Endothelial cell of hepatic sinusoid (primary cell): ENCODE results near the gene NFATC2.

Experiments used
- in situ Hi-C: cut with HindIII; loops from 2 replicates; pipeline ENCODE4 v1.10.0; 2017; ENCODE audit warnings: low sequenced_read_pairs

NFATC2 gene

GRCh38 chr20:51522207-51522606 lies 20.3 kb downstream of the NFATC2 start:
- in situ Hi-C loops = no loop called here

GRCh38 chr20:51517839-51518238 lies 24.7 kb downstream of the NFATC2 start:
- in situ Hi-C loops = no loop called here

GRCh38 chr20:51516855-51517254 lies 25.7 kb downstream of the NFATC2 start:
- in situ Hi-C loops = no loop called here

GRCh38 chr20:51514836-51515235 lies 27.7 kb downstream of the NFATC2 start:
- in situ Hi-C loops = no loop called here

- in situ Hi-C loops = no loop called here
These were observed 28.3 kb downstream of the NFATC2 start for GRCh38 chr20:51514249-51514648.

GRCh38 chr20:51513545-51513944 lies 29.0 kb downstream of the NFATC2 start:
- in situ Hi-C loops = no loop called here

- in situ Hi-C loops = no loop called here
These were observed 29.9 kb downstream of the NFATC2 start for GRCh38 chr20:51512645-51513044.

GRCh38 chr20:51511861-51512619 lies 30.5 kb downstream of the NFATC2 start:
- in situ Hi-C loops = no loop called here

- in situ Hi-C loops = no loop called here
These were observed 31.4 kb downstream of the NFATC2 start for GRCh38 chr20:51510936-51511605.

- in situ Hi-C loops = no loop called here
These were observed 32.4 kb downstream of the NFATC2 start for GRCh38 chr20:51510169-51510568.

GRCh38 chr20:51509208-51509607 lies 33.3 kb downstream of the NFATC2 start:
- in situ Hi-C loops = no loop called here

GRCh38 chr20:51508780-51509179 lies 33.7 kb downstream of the NFATC2 start:
- in situ Hi-C loops = no loop called here

- in situ Hi-C loops = no loop called here
These were observed 34.4 kb downstream of the NFATC2 start for GRCh38 chr20:51508158-51508557.

- in situ Hi-C loops = no loop called here
These were observed 35.1 kb downstream of the NFATC2 start for GRCh38 chr20:51507216-51508036.

GRCh38 chr20:51506527-51507215 lies 35.8 kb downstream of the NFATC2 start:
- in situ Hi-C loops = no loop called here

GRCh38 chr20:51505566-51505965 lies 37.0 kb downstream of the NFATC2 start:
- in situ Hi-C loops = no loop called here

- in situ Hi-C loops = no loop called here
These were observed 39.1 kb downstream of the NFATC2 start for GRCh38 chr20:51503376-51503775.

GRCh38 chr20:51500936-51501335 lies 41.6 kb downstream of the NFATC2 start:
- in situ Hi-C loops = no loop called here

GRCh38 chr20:51500311-51500710 lies 42.2 kb downstream of the NFATC2 start:
- in situ Hi-C loops = no loop called here

- in situ Hi-C loops = loop anchor here (5.0 to 10.0 kb wide), 2 partner anchors 96 to 107 kb away; no protein-coding TSS in a partner anchor
These were observed 43.6 kb downstream of the NFATC2 start for GRCh38 chr20:51498765-51499540.
